Adrenal gland (tissue), 5 donors: ENCODE data around the gene GRB10.

Experiments used
- CTCF ChIP-seq, 6 experiments: fragments of 450-650 bp in 4 of 6; fragments of 200-600 bp in 2 of 6; sonication (generic) in 1 of 6; IDR thresholded peaks; 1 replicate in 5 of 6; 2 replicates in 1 of 6; pipeline versions ENCODE4 v1.5.1 to v1.8.0; 2016 to 2021; ENCODE audit warnings: antibody characterized with exemption in 6 of 6, mild to moderate bottlenecking in 2 of 6, moderate library complexity in 1 of 6
- POLR2A ChIP-seq, 2 donors: fragments of 450-650 bp; IDR thresholded peaks; one replicate each; pipeline ENCODE4 v1.6.1; 2017; ENCODE audit warnings: antibody characterized with exemption in 2 of 2, mild to moderate bottlenecking in 2 of 2, moderate library complexity in 1 of 2
- donor health status: DM: no; HTN: no; CAD: no.

DNA sequence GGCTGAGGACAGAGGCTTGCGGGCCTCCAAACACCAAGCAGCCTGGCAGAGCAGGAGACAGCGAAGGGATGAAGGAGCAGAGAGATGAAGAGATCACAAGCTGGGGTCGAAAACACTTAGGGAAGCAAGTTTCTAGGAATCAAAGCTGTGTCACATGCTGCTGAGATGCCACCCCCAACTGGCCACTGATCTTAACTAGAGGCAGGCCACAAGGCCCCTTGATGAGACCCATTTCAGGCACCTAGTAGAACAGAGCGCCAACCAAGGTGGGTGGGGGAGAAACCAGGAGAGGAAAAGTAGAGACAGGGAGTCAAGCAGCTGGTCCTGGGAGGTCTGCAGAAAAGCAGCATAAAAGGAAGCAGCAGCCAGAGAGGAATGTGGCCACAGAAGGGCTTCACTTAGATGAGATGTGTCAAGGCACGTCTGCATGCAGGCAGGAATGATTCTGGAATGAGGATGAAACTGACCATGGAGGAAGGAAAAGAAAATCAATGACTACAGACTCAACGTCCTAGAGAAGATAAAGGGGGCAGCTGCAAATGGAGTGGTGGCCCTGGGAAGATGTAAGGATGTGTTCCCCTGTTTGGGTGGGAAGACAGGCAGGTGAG, 132.5 kb downstream of the GRB10 start:
- TF ChIP-seq POLR2A (IDR thresholded peaks at IDR 0.05) = no peak
- TF ChIP-seq CTCF (IDR thresholded peaks at IDR 0.05) = no peak
